ENCODE data around the gene ZFP36. TPM values are rescaled to one million over a fixed set of nuclear protein-coding genes. Genes with fewer than 3 reads are reported as not detected.
A peak's percentile ranks its signal among the peaks of the same experiment; 100 is the strongest.

ZFP36 gene
- total RNA-seq, 1 experiment from 2014 or later = 16.3 TPM

- no peaks in the 10 kb centered on the region for H3K27me3 ChIP-seq (ENCODE audit: low read length)
- peaks cover 18% of the 10 kb centered on the region for H4K20me1 ChIP-seq (ENCODE audit: insufficient read depth, low read depth, low read length)
- no peak overlapping the region for H2AFZ ChIP-seq (ENCODE audit: low read length)
- H3K4me2 ChIP-seq (ENCODE audit: low read depth, low read length, poor library complexity, severe bottlenecking) = peak overlapping the region; percentile 98
- peaks cover 51% of the 10 kb centered on the region for H3K4me1 ChIP-seq (ENCODE audit: low read length)
- no peaks in the 10 kb centered on the region for H3K9me2 ChIP-seq (replicated peaks; ENCODE audit: insufficient read depth, low read length)
- no peaks in the 10 kb centered on the region for H3K36me3 ChIP-seq (ENCODE audit: insufficient read depth, low read length)
- peaks cover 32% of the 10 kb centered on the region for H3K79me2 ChIP-seq (ENCODE audit: low read length)
- peak overlapping the region; percentile 84 for H3K27ac ChIP-seq (ENCODE audit: low read length)
- peak overlapping the region; percentile 92 for H3K9ac ChIP-seq (ENCODE audit: low read length)
- peak overlapping the region; percentile 51; the same call in 1 of the 2 replicates for H3K4me3 ChIP-seq (ENCODE audit: low read length)
- H3K9me3 ChIP-seq (ENCODE audit: low read length) = no peaks in the 10 kb centered on the region
- peak; percentile 96 for DNase-seq
Observed at GRCh38 chr19:39411832-39412099, 5.1 kb downstream of the ZFP36 start.

- H3K27ac ChIP-seq (ENCODE audit: low read length) = peak within 1 kb of the TSS; percentile 85
- H3K4me3 ChIP-seq (ENCODE audit: low read length) = peak within 1 kb of the TSS; percentile 88
- H3K36me3 ChIP-seq (ENCODE audit: insufficient read depth, low read length) = no peaks in the 10 kb centered on the region
- peak; percentile 99 for DNase-seq
- peak within 1 kb of the TSS; percentile 98 for H3K4me2 ChIP-seq (ENCODE audit: low read depth, low read length, poor library complexity, severe bottlenecking)
- no peaks in the 10 kb centered on the region for H3K9me2 ChIP-seq (replicated peaks; ENCODE audit: insufficient read depth, low read length)
- H3K9me3 ChIP-seq (ENCODE audit: low read length) = no peaks in the 10 kb centered on the region
- H3K27me3 ChIP-seq (ENCODE audit: low read length) = no peaks in the 10 kb centered on the region
- H3K4me1 ChIP-seq (ENCODE audit: low read length) = peaks cover 51% of the 10 kb centered on the region
- H3K9ac ChIP-seq (ENCODE audit: low read length) = peak within 1 kb of the TSS; percentile 92
- H3K79me2 ChIP-seq (ENCODE audit: low read length) = peaks cover 27% of the 10 kb centered on the region
- peak within 1 kb of the TSS; percentile 66 for H2AFZ ChIP-seq (ENCODE audit: low read length)
- peaks cover 16% of the 10 kb centered on the region for H4K20me1 ChIP-seq (ENCODE audit: insufficient read depth, low read depth, low read length)
Observed at GRCh38 chr19:39412100-39412866, 5.6 kb downstream of the ZFP36 start, which contains the start of gene PLEKHG2. Gene PLEKHG2 (plus strand): TSS chr19:39412669. CDS start chr19:39414087, 1,418 bp downstream.

DNA sequence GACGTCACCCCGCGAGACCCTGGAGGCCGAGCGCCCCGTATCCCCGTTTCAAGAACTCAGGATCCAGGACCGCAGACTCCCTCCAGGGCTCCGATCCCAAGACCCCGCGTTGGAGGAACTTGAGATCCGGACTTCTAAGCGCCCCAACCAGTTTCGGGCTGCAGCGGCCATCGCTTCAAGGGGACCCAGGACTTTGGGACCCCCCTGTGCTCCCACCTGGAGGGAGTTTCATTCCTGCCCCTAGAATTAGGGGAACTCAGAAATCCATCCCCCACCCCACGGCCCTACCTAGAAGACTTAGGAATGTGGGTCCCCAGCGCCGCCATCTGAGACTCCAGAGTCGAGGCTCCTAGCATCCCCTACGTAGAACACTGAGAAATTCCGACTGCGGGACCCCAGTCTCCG, 6.2 kb downstream of the ZFP36 start:
- H2AFZ ChIP-seq (ENCODE audit: low read length) = peak overlapping the region; percentile 66

DNA sequence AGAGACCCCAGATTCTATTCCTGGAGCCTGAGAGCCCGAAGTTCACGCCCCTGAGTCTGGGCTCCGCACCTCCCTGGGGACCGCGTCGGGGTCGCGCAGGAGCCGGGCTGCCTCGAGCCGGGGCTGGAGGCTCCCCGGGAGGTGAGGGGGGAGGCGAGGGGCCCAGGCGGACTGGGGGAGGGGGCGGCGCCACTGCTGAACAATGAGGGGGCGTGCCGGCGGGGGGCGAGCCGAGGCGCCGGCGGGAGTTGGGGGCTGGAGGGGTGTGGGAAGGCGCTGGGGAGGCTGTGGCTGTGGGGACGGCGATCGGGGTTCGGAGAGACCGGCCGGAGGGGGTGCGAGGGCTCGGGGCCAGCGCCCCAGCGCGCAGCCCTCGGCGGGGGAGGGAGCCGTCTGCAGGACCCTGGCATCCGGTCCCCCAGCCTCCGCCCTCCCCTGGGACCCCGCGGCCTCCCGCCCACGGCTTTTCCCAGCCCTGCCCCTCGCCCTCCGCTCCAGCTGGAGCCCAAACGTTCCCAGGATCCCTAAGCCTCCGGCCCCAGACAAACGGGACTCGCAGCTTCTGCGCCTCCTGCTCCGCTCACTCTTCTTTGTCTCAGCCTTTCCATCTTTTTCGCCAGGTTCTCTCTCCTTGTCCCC, 6.7 kb downstream of the ZFP36 start:
- Histone ChIP-seq H4K20me1 (ENCODE audit: insufficient read depth, low read depth, low read length) (peaks cover 5% of the 10 kb centered on the region; the same call in 1 of the 2 replicates), H3K9me2 (replicated peaks; ENCODE audit: insufficient read depth, low read length) (no peaks in the 10 kb centered on the region), H3K4me1 (ENCODE audit: low read length) (peaks cover 44% of the 10 kb centered on the region), H3K9ac (ENCODE audit: low read length) (peak overlapping the region; percentile 91), H3K36me3 (ENCODE audit: insufficient read depth, low read length) (no peaks in the 10 kb centered on the region), H3K4me3 (ENCODE audit: low read length) (peak overlapping the region; percentile 88), H3K4me2 (ENCODE audit: low read depth, low read length, poor library complexity, severe bottlenecking) (peak overlapping the region; percentile 89), H3K9me3 (ENCODE audit: low read length) (no peaks in the 10 kb centered on the region), H2AFZ (ENCODE audit: low read length) (peak overlapping the region; percentile 66), H3K79me2 (ENCODE audit: low read length) (peaks cover 15% of the 10 kb centered on the region), H3K27me3 (ENCODE audit: low read length) (no peaks in the 10 kb centered on the region), H3K27ac (ENCODE audit: low read length) (peak overlapping the region; percentile 85)
- DNase-seq = peak; percentile 76

More for the DNA sequence above, 6.2 kb downstream of the ZFP36 start:
- Histone ChIP-seq H3K9me3 (ENCODE audit: low read length) (no peaks in the 10 kb centered on the region), H3K9ac (ENCODE audit: low read length) (peak overlapping the region; percentile 91), H3K4me1 (ENCODE audit: low read length) (peaks cover 49% of the 10 kb centered on the region), H3K4me3 (ENCODE audit: low read length) (peak overlapping the region; percentile 88), H4K20me1 (ENCODE audit: insufficient read depth, low read depth, low read length) (peaks cover 10% of the 10 kb centered on the region), H3K36me3 (ENCODE audit: insufficient read depth, low read length) (no peaks in the 10 kb centered on the region), H3K9me2 (replicated peaks; ENCODE audit: insufficient read depth, low read length) (no peaks in the 10 kb centered on the region), H3K27ac (ENCODE audit: low read length) (peak overlapping the region; percentile 85), H3K27me3 (ENCODE audit: low read length) (no peaks in the 10 kb centered on the region), H3K79me2 (ENCODE audit: low read length) (peaks cover 21% of the 10 kb centered on the region), H3K4me2 (ENCODE audit: low read depth, low read length, poor library complexity, severe bottlenecking) (peak overlapping the region; percentile 89)
- DNase-seq = no peak

DNA sequence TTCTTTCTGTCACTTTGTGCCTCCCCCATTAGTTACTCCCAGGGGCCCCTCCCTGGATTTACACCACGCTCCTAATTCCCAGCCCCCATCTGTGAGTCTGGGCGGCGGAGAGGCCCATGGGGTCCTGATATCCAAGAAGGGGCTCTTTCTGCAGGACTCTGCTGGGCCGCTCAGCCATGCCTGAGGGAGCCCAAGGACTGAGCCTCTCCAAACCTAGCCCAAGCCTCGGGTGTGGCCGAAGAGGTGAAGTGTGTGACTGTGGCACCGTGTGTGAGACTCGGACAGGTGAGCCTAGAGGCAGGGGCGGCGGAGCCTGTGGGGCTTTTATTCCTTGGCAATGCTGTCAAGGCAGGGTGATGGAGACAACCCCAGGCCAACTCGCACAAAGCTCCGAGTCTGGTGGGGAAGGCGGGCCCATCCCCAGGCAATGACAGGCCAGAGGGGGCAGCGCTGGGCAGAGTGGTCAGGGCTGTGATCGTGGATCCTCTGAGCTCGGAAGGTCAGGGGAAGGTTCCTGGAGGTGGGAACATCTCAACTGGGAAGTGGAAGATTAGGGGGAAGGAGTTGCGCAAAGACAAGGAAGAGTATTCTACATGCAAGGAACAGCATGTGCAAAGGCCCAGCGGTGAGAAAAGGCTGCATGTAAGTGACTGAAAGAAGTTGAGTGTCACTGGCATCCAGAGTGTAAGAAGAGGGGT, 7.4 kb downstream of the ZFP36 start:
- Histone ChIP-seq H3K4me2 (ENCODE audit: low read depth, low read length, poor library complexity, severe bottlenecking) (peak overlapping the region; percentile 89), H3K36me3 (ENCODE audit: insufficient read depth, low read length) (no peaks in the 10 kb centered on the region), H3K9ac (ENCODE audit: low read length) (peak overlapping the region; percentile 91), H3K9me3 (ENCODE audit: low read length) (no peaks in the 10 kb centered on the region), H3K27ac (ENCODE audit: low read length) (peak overlapping the region; percentile 85), H4K20me1 (ENCODE audit: insufficient read depth, low read depth, low read length) (no peaks in the 10 kb centered on the region), H3K4me3 (ENCODE audit: low read length) (peak overlapping the region; percentile 88), H3K9me2 (replicated peaks; ENCODE audit: insufficient read depth, low read length) (no peaks in the 10 kb centered on the region), H3K27me3 (ENCODE audit: low read length) (no peaks in the 10 kb centered on the region), H3K79me2 (ENCODE audit: low read length) (peaks cover 10% of the 10 kb centered on the region), H2AFZ (ENCODE audit: low read length) (no peak overlapping the region), H3K4me1 (ENCODE audit: low read length) (peaks cover 38% of the 10 kb centered on the region)
- peak; percentile 42 for DNase-seq

DNA sequence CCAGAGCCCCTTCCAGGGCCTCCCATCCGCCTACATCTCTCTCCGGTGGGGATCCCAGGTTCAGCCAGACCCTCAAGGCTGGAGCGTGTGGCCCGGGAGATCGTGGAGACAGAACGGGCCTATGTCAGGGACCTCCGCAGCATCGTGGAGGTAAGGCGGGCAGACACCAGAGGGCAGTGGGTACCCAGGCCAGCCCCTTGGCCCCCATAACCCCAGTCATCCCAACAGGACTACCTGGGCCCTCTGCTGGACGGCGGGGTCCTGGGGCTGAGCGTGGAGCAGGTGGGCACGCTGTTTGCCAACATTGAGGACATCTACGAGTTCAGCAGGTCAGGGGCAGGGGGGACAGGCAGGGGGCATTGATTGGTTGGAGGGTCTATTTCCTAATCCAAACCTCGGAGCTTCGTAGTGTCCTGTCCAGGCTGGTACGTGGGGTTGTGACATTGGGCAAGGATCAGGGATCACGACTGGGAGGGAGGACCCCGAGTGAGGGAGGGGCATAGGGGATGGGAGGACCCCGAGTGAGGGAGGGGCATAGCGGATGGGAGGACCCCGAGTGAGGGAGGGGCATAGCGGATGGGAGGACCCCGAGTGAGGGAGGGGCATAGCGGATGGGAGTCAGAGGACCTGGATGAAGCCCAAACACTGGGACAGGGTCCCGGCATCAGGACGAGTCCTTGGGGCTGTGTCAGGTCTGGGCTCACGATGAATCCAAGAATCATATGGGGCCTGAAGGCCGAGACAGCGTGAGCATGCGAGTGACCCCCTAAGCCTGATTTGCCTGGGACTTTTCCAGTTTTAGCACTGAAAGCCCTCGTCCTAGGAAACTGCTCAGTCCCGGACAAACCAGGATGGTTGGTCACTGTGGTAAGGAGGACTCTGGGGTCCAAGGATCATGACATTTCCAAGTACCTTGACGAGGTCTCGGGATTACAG, 8.7 kb downstream of the ZFP36 start:
- Histone ChIP-seq H3K9ac (ENCODE audit: low read length) (no peak overlapping the region), H3K27me3 (ENCODE audit: low read length) (no peaks in the 10 kb centered on the region), H3K36me3 (ENCODE audit: insufficient read depth, low read length) (no peaks in the 10 kb centered on the region), H3K9me3 (ENCODE audit: low read length) (no peaks in the 10 kb centered on the region), H3K4me1 (ENCODE audit: low read length) (peaks cover 26% of the 10 kb centered on the region), H3K79me2 (ENCODE audit: low read length) (peaks cover 10% of the 10 kb centered on the region), H3K9me2 (replicated peaks; ENCODE audit: insufficient read depth, low read length) (no peaks in the 10 kb centered on the region), H3K4me3 (ENCODE audit: low read length) (no peak overlapping the region), H3K4me2 (ENCODE audit: low read depth, low read length, poor library complexity, severe bottlenecking) (no peak overlapping the region), H4K20me1 (ENCODE audit: insufficient read depth, low read depth, low read length) (no peaks in the 10 kb centered on the region), H3K27ac (ENCODE audit: low read length) (no peak overlapping the region), H2AFZ (ENCODE audit: low read length) (no peak overlapping the region)
- peak; percentile 44 for DNase-seq

DNA sequence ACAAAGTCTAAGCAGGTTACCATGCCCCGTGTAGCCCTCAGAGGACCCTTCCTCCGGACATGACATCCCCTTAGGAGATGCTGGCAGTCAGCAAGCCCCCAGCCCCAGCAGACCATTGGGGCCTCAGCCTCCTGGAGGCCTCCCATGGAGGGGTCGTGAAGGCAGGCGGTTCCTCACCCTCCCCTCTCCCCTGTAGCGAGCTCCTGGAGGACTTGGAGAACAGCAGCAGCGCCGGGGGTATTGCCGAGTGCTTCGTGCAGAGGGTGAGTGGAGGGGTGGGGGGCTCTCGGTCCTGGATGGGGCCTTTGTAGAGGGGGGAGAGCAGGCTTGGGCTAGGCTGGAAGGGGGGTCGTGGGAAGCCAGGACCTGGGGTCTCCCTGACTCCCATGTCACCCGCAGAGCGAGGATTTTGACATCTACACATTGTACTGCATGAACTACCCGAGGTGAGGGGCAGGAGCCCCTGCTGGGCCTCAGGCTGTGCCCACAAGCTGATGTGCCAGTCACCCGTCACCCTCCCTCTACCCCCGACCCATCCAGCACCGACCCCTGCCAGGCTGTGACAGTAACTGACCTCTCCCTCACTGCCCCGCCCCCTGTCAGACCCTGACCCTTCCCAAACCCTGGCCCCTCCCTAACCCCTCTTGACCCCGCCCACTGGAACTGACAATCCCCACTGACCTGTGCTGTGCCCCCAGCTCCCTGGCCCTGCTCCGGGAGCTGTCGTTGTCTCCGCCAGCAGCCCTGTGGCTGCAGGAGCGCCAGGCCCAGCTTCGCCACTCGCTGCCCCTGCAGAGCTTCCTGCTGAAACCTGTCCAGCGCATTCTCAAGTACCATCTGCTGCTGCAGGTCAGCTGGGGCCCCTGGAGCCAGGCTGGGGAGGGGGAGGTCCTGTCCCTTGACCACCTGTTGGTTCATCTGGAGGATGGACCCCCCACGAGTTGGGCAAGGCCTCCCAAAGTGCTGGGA, 9.8 kb downstream of the ZFP36 start:
- Histone ChIP-seq H4K20me1 (ENCODE audit: insufficient read depth, low read depth, low read length) (no peaks in the 10 kb centered on the region), H3K27me3 (ENCODE audit: low read length) (no peaks in the 10 kb centered on the region), H3K4me3 (ENCODE audit: low read length) (no peak overlapping the region), H3K79me2 (ENCODE audit: low read length) (peaks cover 10% of the 10 kb centered on the region), H3K9ac (ENCODE audit: low read length) (no peak overlapping the region), H3K9me3 (ENCODE audit: low read length) (no peaks in the 10 kb centered on the region), H2AFZ (ENCODE audit: low read length) (no peak overlapping the region), H3K4me1 (ENCODE audit: low read length) (peaks cover 15% of the 10 kb centered on the region), H3K27ac (ENCODE audit: low read length) (no peak overlapping the region), H3K9me2 (replicated peaks; ENCODE audit: insufficient read depth, low read length) (no peaks in the 10 kb centered on the region), H3K36me3 (ENCODE audit: insufficient read depth, low read length) (no peaks in the 10 kb centered on the region), H3K4me2 (ENCODE audit: low read depth, low read length, poor library complexity, severe bottlenecking) (no peak overlapping the region)
- DNase-seq = no peak
